Measurements from ENCODE around the gene DOCK9. TPM values are rescaled to one million over a fixed set of nuclear protein-coding genes. Genes with fewer than 3 reads are reported as not detected.
A peak's percentile ranks its signal among the peaks of the same experiment; 100 is the strongest.

The DOCK9 gene
- total RNA-seq, 1 donor from 2014 or later = 46.2 TPM

DNA sequence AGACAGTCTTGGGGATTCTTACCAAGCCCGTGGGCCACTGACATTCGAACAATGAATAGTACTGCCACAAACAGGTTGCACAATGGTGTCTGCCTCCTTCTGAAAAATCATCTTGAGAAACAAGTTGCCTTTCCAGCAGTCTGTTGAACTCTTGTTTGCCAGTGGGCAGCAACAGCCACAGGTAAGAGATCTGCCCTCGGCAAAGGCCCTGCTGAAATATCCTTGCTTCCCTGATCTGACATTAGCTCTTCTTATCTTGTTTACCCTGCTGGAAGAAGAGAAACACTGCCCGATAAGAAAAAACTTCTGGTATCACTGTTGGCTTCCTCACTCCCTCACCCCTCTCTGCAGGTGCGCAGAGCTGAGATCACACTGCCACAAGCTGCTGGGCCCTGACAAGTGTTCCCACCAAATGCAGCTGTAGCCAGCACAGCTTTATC lies 2.0 kb downstream of the DOCK9 start:
- peak overlapping the region; percentile 71 for H3K27ac Mint-ChIP-seq
- H3K9me3 Mint-ChIP-seq = no peaks in the 10 kb centered on the region
- DNase-seq (ENCODE audit: extremely low spot score, unreplicated experiment) = no peak
- peaks cover 44% of the 10 kb centered on the region for H3K4me1 Mint-ChIP-seq (ENCODE audit: unreplicated experiment)
- no peaks in the 10 kb centered on the region for H3K27me3 Mint-ChIP-seq
- TF ChIP-seq, protein P1, sequence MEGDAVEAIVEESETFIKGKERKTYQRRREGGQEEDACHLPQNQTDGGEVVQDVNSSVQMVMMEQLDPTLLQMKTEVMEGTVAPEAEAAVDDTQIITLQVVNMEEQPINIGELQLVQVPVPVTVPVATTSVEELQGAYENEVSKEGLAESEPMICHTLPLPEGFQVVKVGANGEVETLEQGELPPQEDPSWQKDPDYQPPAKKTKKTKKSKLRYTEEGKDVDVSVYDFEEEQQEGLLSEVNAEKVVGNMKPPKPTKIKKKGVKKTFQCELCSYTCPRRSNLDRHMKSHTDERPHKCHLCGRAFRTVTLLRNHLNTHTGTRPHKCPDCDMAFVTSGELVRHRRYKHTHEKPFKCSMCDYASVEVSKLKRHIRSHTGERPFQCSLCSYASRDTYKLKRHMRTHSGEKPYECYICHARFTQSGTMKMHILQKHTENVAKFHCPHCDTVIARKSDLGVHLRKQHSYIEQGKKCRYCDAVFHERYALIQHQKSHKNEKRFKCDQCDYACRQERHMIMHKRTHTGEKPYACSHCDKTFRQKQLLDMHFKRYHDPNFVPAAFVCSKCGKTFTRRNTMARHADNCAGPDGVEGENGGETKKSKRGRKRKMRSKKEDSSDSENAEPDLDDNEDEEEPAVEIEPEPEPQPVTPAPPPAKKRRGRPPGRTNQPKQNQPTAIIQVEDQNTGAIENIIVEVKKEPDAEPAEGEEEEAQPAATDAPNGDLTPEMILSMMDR (conservative IDR thresholded peaks at IDR 0.05) = no peak
- peak overlapping the region; percentile 78 for H3K4me3 Mint-ChIP-seq
- no peaks in the 10 kb centered on the region for H3K36me3 Mint-ChIP-seq

DNA sequence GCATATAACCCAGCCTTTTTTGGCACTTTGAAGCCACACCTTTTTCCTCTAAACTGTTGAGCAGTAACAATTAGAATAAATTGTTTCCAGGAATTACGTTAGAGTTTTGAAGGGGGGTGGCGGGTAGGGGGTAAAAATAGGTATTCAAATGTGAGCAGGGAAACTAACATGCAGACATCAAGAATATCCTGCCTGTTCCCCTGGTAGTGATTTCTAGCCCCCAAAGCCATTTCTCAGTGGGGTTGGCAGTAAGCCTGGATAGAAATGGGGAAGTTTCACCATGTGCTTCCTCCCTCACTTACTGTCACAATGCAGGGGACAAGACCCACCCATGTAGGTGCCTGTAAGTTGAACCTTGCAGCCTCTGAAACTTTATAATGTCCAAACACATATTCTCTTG lies 3.8 kb downstream of the DOCK9 start:
- no peak overlapping the region for H3K27ac Mint-ChIP-seq
- peaks cover 5% of the 10 kb centered on the region for H3K36me3 Mint-ChIP-seq
- DNase-seq (ENCODE audit: extremely low spot score, unreplicated experiment) = no peak
- H3K27me3 Mint-ChIP-seq = no peaks in the 10 kb centered on the region
- H3K4me1 Mint-ChIP-seq (ENCODE audit: unreplicated experiment) = peaks cover 49% of the 10 kb centered on the region
- H3K4me3 Mint-ChIP-seq = no peak overlapping the region
- TF ChIP-seq, protein P1 (conservative IDR thresholded peaks at IDR 0.05) = no peak
- H3K9me3 Mint-ChIP-seq = no peaks in the 10 kb centered on the region

DNA sequence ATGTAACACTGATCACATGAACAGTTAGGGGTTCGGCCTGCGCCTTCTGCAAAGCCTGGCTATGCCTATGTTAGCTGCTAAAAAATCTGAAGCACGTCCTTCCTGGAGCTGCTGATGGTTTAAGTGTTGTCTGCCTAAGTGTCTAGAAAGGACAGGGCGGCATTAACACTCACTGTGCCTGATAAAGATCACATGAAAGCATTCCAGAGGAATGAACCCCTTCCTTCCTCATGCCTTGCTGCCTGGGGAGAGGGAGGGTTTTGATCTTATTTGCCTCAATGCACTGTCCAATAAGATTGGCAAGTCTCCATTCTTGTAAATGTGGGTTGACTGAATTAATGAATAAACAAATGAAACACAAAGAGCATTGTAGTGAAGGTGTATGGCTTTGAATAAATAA lies 5.2 kb downstream of the DOCK9 start:
- peak overlapping the region; percentile 85 for H3K27ac Mint-ChIP-seq
- no peak for DNase-seq (ENCODE audit: extremely low spot score, unreplicated experiment)

DNA sequence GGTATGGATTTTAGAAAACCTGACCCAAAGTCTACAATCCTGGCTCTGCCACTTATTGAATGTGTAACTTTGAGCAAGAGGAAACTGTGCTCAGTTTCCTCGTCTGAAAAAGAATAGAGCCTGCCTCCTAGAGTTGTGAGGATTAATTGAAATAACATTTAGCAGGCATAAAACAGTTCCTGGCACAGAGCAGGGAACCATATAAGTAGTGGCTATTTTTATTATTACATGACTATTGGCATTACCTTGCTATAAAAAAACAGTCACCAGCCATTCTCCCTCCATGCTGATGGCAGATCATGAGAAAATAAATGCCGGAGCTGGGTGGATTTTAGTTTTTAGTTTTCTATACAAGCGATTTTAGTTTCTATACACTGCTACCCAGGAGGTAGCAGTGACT lies 5.8 kb downstream of the DOCK9 start:
- Mint-ChIP-seq H3K27ac (peak overlapping the region; percentile 13), H3K27me3 (no peaks in the 10 kb centered on the region), H3K4me3 (no peak overlapping the region), H3K36me3 (peaks cover 6% of the 10 kb centered on the region), H3K9me3 (no peaks in the 10 kb centered on the region), H3K4me1 (ENCODE audit: unreplicated experiment) (peaks cover 33% of the 10 kb centered on the region)
- TF ChIP-seq, protein P1 (conservative IDR thresholded peaks at IDR 0.05) = no peak
- no peak for DNase-seq (ENCODE audit: extremely low spot score, unreplicated experiment)

More for the DNA sequence above, 5.2 kb downstream of the DOCK9 start:
- TF ChIP-seq, protein P1 (conservative IDR thresholded peaks at IDR 0.05) = no peak
- peak overlapping the region; percentile 53 for H3K4me3 Mint-ChIP-seq
- H3K36me3 Mint-ChIP-seq = peaks cover 6% of the 10 kb centered on the region
- H3K9me3 Mint-ChIP-seq = no peaks in the 10 kb centered on the region
- H3K27me3 Mint-ChIP-seq = no peaks in the 10 kb centered on the region
- H3K4me1 Mint-ChIP-seq (ENCODE audit: unreplicated experiment) = peaks cover 39% of the 10 kb centered on the region

DNA sequence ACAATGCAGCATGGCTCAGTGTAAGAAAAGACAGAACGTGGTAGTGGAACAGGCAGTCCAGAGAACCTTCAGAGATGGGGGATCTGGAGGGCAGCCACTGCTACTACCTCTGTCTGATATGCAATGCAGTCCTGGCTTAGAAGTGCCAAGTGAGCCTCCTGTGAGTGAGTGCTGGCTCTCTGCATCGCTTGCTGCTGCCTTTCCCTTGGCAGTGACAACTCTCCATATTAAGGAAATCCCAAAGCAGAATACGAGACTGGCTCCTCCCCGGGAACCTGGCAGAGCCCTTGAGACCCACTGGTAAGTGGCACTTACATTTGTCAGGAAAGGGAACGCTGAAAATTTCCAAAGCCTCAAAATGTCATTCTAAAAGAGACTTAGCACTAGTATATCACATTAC lies 7.5 kb downstream of the DOCK9 start:
- TF ChIP-seq, protein P1 (conservative IDR thresholded peaks at IDR 0.05) = no peak
- DNase-seq (ENCODE audit: extremely low spot score, unreplicated experiment) = no peak
- no peaks in the 10 kb centered on the region for H3K9me3 Mint-ChIP-seq
- H3K27ac Mint-ChIP-seq = no peak overlapping the region
- no peak overlapping the region for H3K4me3 Mint-ChIP-seq
- H3K36me3 Mint-ChIP-seq = peaks cover 6% of the 10 kb centered on the region
- H3K27me3 Mint-ChIP-seq = no peaks in the 10 kb centered on the region
- H3K4me1 Mint-ChIP-seq (ENCODE audit: unreplicated experiment) = peaks cover 18% of the 10 kb centered on the region

DNA sequence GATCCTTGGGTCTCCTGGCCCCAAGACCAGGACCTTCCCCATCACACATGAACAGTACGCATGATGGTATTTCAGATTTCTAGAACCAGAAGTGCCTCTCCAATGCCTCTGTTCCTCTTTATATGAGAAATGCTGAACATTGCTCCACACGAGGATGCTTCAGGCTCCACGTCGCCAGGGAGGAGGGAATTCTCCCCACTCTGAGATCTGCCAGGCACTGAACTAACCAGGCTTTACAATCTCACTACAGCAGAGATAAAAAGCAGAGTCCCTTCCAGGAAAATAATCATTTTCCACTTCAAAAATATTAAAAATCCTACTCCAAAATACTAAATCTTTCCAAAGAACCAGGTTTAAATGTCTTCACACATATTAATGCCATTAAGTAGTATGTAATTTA lies 10.4 kb downstream of the DOCK9 start:
- Mint-ChIP-seq H3K27me3 (no peaks in the 10 kb centered on the region), H3K4me1 (ENCODE audit: unreplicated experiment) (peaks cover 14% of the 10 kb centered on the region), H3K4me3 (no peak overlapping the region), H3K27ac (no peak overlapping the region), H3K9me3 (no peaks in the 10 kb centered on the region), H3K36me3 (peaks cover 6% of the 10 kb centered on the region)
- TF ChIP-seq, protein P1 (conservative IDR thresholded peaks at IDR 0.05) = no peak
- no peak for DNase-seq (ENCODE audit: extremely low spot score, unreplicated experiment)

Data from type B pancreatic cell (in vitro differentiated cells).